ENCODE measurements around the gene RUNX3.

GRCh38 chr1:24961961-24962861 is 32.1 kb upstream of the RUNX3 start:
- no peak for TF ChIP-seq CTCF (conservative IDR thresholded peaks at IDR 0.05; ENCODE audit: low read depth, low read length)
- TF ChIP-seq EZH2 (IDR thresholded peaks at IDR 0.05; ENCODE audit: low read length, unreplicated experiment): no peak
- no peak for TF ChIP-seq EZH2phosphoT487 (IDR thresholded peaks at IDR 0.05; ENCODE audit: borderline replicate concordance, low read length)
